ENCODE results near the gene TMEM266.

- TF ChIP-seq EP300 (IDR thresholded peaks at IDR 0.05) (no peak), CTCF (IDR thresholded peaks at IDR 0.05) (no peak)
Measured at GRCh38 chr15:76105911-76106310, 46.1 kb downstream of the TMEM266 start.

All from sigmoid colon (tissue), 4 donors.